ENCODE results near the gene AP1B1.
"Not testable (repeated sequence)": the region's sequence is repeated elsewhere in the genome, so short reads cannot be mapped to it uniquely, and the experiment has no call there.

AP1B1 gene

GRCh38 chr22:29370537-29370936 lies 17.8 kb downstream of the AP1B1 start:
- Histone ChIP-seq H3K9ac (ENCODE audit: low read depth, low read length) (no peak overlapping the region), H3K27me3 (ENCODE audit: insufficient read depth, low read length) (no peaks in the 10 kb centered on the region), H3K4me1 (ENCODE audit: insufficient read depth, low read length) (peaks cover 22% of the 10 kb centered on the region; the same call in 1 of the 2 replicates), H3K9me3 (ENCODE audit: insufficient read depth, low read depth, low read length) (no peaks in the 10 kb centered on the region), H3K27ac (ENCODE audit: low read length) (no peak overlapping the region), H3K4me3 (ENCODE audit: low read length) (no peak overlapping the region), H3K36me3 (ENCODE audit: insufficient read depth, low read depth, low read length) (peaks cover 3% of the 10 kb centered on the region; the same call in 1 of the 2 replicates)

GRCh38 chr22:29369460-29369859 lies 18.9 kb downstream of the AP1B1 start:
- H3K36me3 ChIP-seq (ENCODE audit: insufficient read depth, low read depth, low read length), result peaks cover 3% of the 10 kb centered on the region; the same call in 1 of the 2 replicates
- peak overlapping the region; percentile 20; the same call in 1 of the 2 replicates for H3K9ac ChIP-seq (ENCODE audit: low read depth, low read length)
- peak overlapping the region; percentile 18 for H3K27ac ChIP-seq (ENCODE audit: low read length)
- no peaks in the 10 kb centered on the region for H3K27me3 ChIP-seq (ENCODE audit: insufficient read depth, low read length)
- no peaks in the 10 kb centered on the region for H3K9me3 ChIP-seq (ENCODE audit: insufficient read depth, low read depth, low read length)
- peaks cover 22% of the 10 kb centered on the region; the same call in 1 of the 2 replicates for H3K4me1 ChIP-seq (ENCODE audit: insufficient read depth, low read length)
- peak overlapping the region; percentile 2; the same call in 1 of the 2 replicates for H3K4me3 ChIP-seq (ENCODE audit: low read length)

GRCh38 chr22:29359469-29359868 lies 28.9 kb downstream of the AP1B1 start:
- H3K27me3 ChIP-seq (ENCODE audit: insufficient read depth, low read length), result no peaks in the 10 kb centered on the region
- peaks cover 41% of the 10 kb centered on the region for H3K36me3 ChIP-seq (ENCODE audit: insufficient read depth, low read depth, low read length)
- no peaks in the 10 kb centered on the region for H3K9me3 ChIP-seq (ENCODE audit: insufficient read depth, low read depth, low read length)
- no peak overlapping the region for H3K27ac ChIP-seq (ENCODE audit: low read length)
- no peak overlapping the region for H3K9ac ChIP-seq (ENCODE audit: low read depth, low read length)
- no peak overlapping the region for H3K4me3 ChIP-seq (ENCODE audit: low read length)
- no peaks in the 10 kb centered on the region for H3K4me1 ChIP-seq (ENCODE audit: insufficient read depth, low read length)

GRCh38 chr22:29357193-29357890 lies 31.0 kb downstream of the AP1B1 start:
- H3K27me3 ChIP-seq (ENCODE audit: insufficient read depth, low read length); H3K9ac ChIP-seq (ENCODE audit: low read depth, low read length); H3K4me3 ChIP-seq (ENCODE audit: low read length); H3K9me3 ChIP-seq (ENCODE audit: insufficient read depth, low read depth, low read length); H3K4me1 ChIP-seq (ENCODE audit: insufficient read depth, low read length); H3K27ac ChIP-seq (ENCODE audit: low read length): not testable (repeated sequence)
- peaks cover 61% of the 10 kb centered on the region for H3K36me3 ChIP-seq (ENCODE audit: insufficient read depth, low read depth, low read length)

- H3K9me3 ChIP-seq (ENCODE audit: insufficient read depth, low read depth, low read length), result no peaks in the 10 kb centered on the region
- H3K4me1 ChIP-seq (ENCODE audit: insufficient read depth, low read length), result no peaks in the 10 kb centered on the region
- no peak overlapping the region for H3K27ac ChIP-seq (ENCODE audit: low read length)
- no peak overlapping the region for H3K9ac ChIP-seq (ENCODE audit: low read depth, low read length)
- H3K36me3 ChIP-seq (ENCODE audit: insufficient read depth, low read depth, low read length), result peaks cover 89% of the 10 kb centered on the region
- H3K27me3 ChIP-seq (ENCODE audit: insufficient read depth, low read length), result no peaks in the 10 kb centered on the region
- H3K4me3 ChIP-seq (ENCODE audit: low read length), result no peak overlapping the region
Measured at GRCh38 chr22:29353860-29354259, 34.5 kb downstream of the AP1B1 start.

GRCh38 chr22:29353286-29353685 lies 35.1 kb downstream of the AP1B1 start:
- Histone ChIP-seq H3K4me1 (ENCODE audit: insufficient read depth, low read length) (no peaks in the 10 kb centered on the region), H3K9ac (ENCODE audit: low read depth, low read length) (no peak overlapping the region), H3K27ac (ENCODE audit: low read length) (no peak overlapping the region), H3K36me3 (ENCODE audit: insufficient read depth, low read depth, low read length) (peaks cover 89% of the 10 kb centered on the region), H3K9me3 (ENCODE audit: insufficient read depth, low read depth, low read length) (no peaks in the 10 kb centered on the region), H3K4me3 (ENCODE audit: low read length) (no peak overlapping the region), H3K27me3 (ENCODE audit: insufficient read depth, low read length) (no peaks in the 10 kb centered on the region)

GRCh38 chr22:29352778-29353177 lies 35.6 kb downstream of the AP1B1 start:
- H3K36me3 ChIP-seq (ENCODE audit: insufficient read depth, low read depth, low read length), result peaks cover 89% of the 10 kb centered on the region
- H3K27me3 ChIP-seq (ENCODE audit: insufficient read depth, low read length), result no peaks in the 10 kb centered on the region
- H3K9me3 ChIP-seq (ENCODE audit: insufficient read depth, low read depth, low read length), result no peaks in the 10 kb centered on the region
- no peaks in the 10 kb centered on the region for H3K4me1 ChIP-seq (ENCODE audit: insufficient read depth, low read length)
- H3K4me3 ChIP-seq (ENCODE audit: low read length), result no peak overlapping the region
- H3K27ac ChIP-seq (ENCODE audit: low read length), result no peak overlapping the region
- H3K9ac ChIP-seq (ENCODE audit: low read depth, low read length), result no peak overlapping the region

GRCh38 chr22:29351891-29352290 lies 36.5 kb downstream of the AP1B1 start:
- no peaks in the 10 kb centered on the region for H3K9me3 ChIP-seq (ENCODE audit: insufficient read depth, low read depth, low read length)

GRCh38 chr22:29351042-29351441 lies 37.3 kb downstream of the AP1B1 start:
- Histone ChIP-seq H3K9ac (ENCODE audit: low read depth, low read length) (no peak overlapping the region), H3K4me1 (ENCODE audit: insufficient read depth, low read length) (no peaks in the 10 kb centered on the region), H3K27ac (ENCODE audit: low read length) (no peak overlapping the region), H3K36me3 (ENCODE audit: insufficient read depth, low read depth, low read length) (peaks cover 96% of the 10 kb centered on the region), H3K27me3 (ENCODE audit: insufficient read depth, low read length) (no peaks in the 10 kb centered on the region), H3K4me3 (ENCODE audit: low read length) (no peak overlapping the region), H3K9me3 (ENCODE audit: insufficient read depth, low read depth, low read length) (no peaks in the 10 kb centered on the region)

More at GRCh38 chr22:29351891-29352290, 36.5 kb downstream of the AP1B1 start:
- Histone ChIP-seq H3K4me1 (ENCODE audit: insufficient read depth, low read length) (no peaks in the 10 kb centered on the region), H3K4me3 (ENCODE audit: low read length) (no peak overlapping the region), H3K27me3 (ENCODE audit: insufficient read depth, low read length) (no peaks in the 10 kb centered on the region), H3K36me3 (ENCODE audit: insufficient read depth, low read depth, low read length) (peaks cover 96% of the 10 kb centered on the region), H3K27ac (ENCODE audit: low read length) (no peak overlapping the region), H3K9ac (ENCODE audit: low read depth, low read length) (no peak overlapping the region)

GRCh38 chr22:29348956-29349355 lies 39.4 kb downstream of the AP1B1 start:
- H3K36me3 ChIP-seq (ENCODE audit: insufficient read depth, low read depth, low read length), result peaks cover 88% of the 10 kb centered on the region

GRCh38 chr22:29348041-29348440 lies 40.3 kb downstream of the AP1B1 start:
- H3K4me3 ChIP-seq (ENCODE audit: low read length), result no peak overlapping the region
- no peaks in the 10 kb centered on the region for H3K4me1 ChIP-seq (ENCODE audit: insufficient read depth, low read length)
- H3K27ac ChIP-seq (ENCODE audit: low read length), result no peak overlapping the region
- no peak overlapping the region for H3K9ac ChIP-seq (ENCODE audit: low read depth, low read length)
- H3K27me3 ChIP-seq (ENCODE audit: insufficient read depth, low read length), result no peaks in the 10 kb centered on the region
- H3K9me3 ChIP-seq (ENCODE audit: insufficient read depth, low read depth, low read length), result no peaks in the 10 kb centered on the region
- H3K36me3 ChIP-seq (ENCODE audit: insufficient read depth, low read depth, low read length), result peaks cover 87% of the 10 kb centered on the region

More at GRCh38 chr22:29348956-29349355, 39.4 kb downstream of the AP1B1 start:
- no peaks in the 10 kb centered on the region for H3K9me3 ChIP-seq (ENCODE audit: insufficient read depth, low read depth, low read length)
- no peaks in the 10 kb centered on the region for H3K27me3 ChIP-seq (ENCODE audit: insufficient read depth, low read length)
- no peak overlapping the region for H3K4me3 ChIP-seq (ENCODE audit: low read length)
- no peak overlapping the region for H3K27ac ChIP-seq (ENCODE audit: low read length)
- no peaks in the 10 kb centered on the region for H3K4me1 ChIP-seq (ENCODE audit: insufficient read depth, low read length)
- no peak overlapping the region for H3K9ac ChIP-seq (ENCODE audit: low read depth, low read length)

- no peaks in the 10 kb centered on the region for H3K4me1 ChIP-seq (ENCODE audit: insufficient read depth, low read length)
- H3K27ac ChIP-seq (ENCODE audit: low read length), result no peak overlapping the region
- H3K4me3 ChIP-seq (ENCODE audit: low read length), result no peak overlapping the region
- H3K9me3 ChIP-seq (ENCODE audit: insufficient read depth, low read depth, low read length), result no peaks in the 10 kb centered on the region
- H3K27me3 ChIP-seq (ENCODE audit: insufficient read depth, low read length), result no peaks in the 10 kb centered on the region
- H3K9ac ChIP-seq (ENCODE audit: low read depth, low read length), result no peak overlapping the region
- H3K36me3 ChIP-seq (ENCODE audit: insufficient read depth, low read depth, low read length), result peaks cover 89% of the 10 kb centered on the region
Measured at GRCh38 chr22:29346659-29347058, 41.7 kb downstream of the AP1B1 start.

Measured in iPS-20b (cell line).